Stimulated activated CD8-positive, alpha-beta memory T cell treated with anti-CD3 and anti-CD28 coated beads, Interleukin-15, amount 100 ng/mL, for 4 hours (primary cell): ENCODE results near the gene IFNAR2.
"Not testable (repeated sequence)": the region's sequence is repeated elsewhere in the genome, so short reads cannot be mapped to it uniquely, and the experiment has no call there.

Experiments used
- DNase-seq, 2 donors: peaks; one replicate each; pipeline ENCODE4 v3.0.0-alpha.2; 2020; ENCODE audit warnings: low read depth in 2 of 2

IFNAR2 gene

DNA sequence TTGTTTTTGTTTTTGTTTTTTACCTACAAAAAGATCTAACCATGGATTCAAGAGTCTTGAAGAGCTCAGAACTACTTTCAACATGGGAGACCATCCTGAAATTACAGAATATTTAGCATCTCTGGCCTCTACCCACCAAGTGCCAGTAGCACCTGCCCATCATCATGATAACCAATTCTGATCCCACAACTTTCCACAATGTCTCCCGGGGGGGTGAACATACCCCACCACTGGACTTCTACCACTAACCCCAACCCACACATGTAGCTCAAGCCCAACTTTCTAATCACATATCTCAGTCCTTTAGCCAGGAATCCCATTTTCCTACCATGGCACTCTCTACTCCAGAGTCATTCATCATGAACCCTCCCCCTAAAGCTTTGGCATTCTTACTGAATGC lies 15.7 kb upstream of the IFNAR2 start:
- no peak for DNase-seq

- no peak for DNase-seq
These were observed 12.6 kb upstream of the IFNAR2 start for GRCh38 chr21:33217138-33217520.

GRCh38 chr21:33219300-33219699 lies 10.4 kb upstream of the IFNAR2 start:
- DNase-seq: no peak

DNA sequence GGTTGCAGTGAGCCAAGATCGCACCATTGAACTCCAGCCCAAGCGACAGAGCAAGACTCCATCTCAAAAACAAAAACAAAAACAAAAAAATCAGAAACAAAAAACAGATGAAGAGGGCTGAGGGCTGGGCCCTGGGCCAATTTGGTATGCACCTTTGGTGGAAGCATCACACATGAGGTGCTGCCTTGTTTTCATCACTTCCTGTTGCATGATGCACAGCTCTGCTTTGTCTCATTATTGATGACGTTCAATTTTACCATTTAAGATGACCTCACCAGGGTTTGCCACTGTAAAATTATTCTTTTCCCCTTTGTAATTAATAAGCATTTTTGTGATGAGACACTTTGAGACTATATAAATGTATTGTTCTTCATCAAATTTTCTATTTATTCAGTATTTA lies 9.8 kb upstream of the IFNAR2 start:
- no peak for DNase-seq

DNA sequence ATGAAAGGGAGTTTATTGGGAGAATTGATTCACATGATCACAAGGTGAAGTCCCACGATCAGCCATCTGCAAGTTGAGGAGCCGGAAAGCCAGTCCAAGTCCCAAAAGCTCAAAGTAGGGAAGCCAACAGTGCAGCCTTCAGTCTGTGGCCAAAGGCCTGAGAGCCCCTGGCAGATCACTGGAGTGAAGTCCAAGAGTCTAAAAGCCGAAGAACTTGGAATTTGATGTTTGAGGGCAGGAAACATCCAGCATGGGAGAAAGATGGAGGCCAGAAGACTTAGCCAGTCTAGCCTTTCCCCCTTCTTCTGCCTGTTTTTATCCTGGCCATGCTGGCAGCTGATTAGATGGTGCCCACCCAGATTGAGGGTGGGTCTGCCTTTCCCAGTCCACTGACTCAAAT lies 4.4 kb upstream of the IFNAR2 start:
- DNase-seq: not testable (repeated sequence)

DNA sequence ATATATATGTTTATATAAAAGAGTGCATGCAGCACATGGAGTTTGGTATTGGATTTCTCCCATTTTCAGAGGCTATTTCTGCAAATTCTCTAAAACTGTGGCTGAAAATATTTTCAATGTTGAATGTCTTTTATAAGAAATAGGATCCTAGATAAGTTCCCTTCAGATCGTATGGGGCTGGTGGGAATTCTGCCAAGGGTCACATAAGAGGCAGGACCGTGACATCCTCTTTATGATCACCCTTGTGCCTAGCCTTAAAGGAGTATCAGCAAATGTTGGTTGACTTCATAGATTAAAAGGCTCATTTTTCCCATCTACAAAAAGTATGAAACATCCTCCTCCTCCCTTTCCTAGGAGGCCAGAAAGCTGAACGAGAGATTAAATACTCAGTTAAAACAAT lies 1.3 kb upstream of the IFNAR2 start:
- DNase-seq: no peak

DNA sequence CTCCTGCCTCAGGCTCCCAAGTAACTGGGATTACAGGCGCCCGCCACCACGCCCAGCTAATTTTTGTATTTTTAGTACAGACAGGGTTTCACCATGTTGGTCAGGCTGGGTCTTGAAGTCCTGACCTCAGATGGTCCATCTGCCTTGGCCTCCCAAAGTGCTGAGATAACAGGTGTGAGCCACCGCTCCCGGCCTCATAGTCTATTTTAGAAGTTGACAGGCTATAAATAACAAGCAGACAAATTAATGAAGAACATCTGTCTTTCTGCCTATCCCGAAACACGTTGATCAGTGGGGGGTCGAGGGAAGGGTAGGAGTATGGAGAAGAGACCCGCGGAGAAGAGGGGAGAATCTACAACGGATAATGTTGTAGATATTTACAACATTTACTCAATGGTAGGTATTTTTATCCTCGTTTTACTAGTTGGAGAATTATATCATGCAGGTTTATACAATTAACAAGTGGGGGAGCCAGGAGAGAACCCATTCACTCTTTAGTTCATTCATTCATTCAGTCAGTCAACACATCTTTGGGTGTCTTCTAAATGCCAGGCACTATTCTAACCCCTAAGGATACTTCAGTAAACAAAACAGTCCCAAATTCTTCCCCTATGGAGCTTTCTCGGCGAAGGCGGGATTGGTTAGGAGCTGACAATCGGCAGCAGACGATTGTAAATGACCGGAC lies 497 bp upstream of the IFNAR2 start:
- DNase-seq: no peak

DNA sequence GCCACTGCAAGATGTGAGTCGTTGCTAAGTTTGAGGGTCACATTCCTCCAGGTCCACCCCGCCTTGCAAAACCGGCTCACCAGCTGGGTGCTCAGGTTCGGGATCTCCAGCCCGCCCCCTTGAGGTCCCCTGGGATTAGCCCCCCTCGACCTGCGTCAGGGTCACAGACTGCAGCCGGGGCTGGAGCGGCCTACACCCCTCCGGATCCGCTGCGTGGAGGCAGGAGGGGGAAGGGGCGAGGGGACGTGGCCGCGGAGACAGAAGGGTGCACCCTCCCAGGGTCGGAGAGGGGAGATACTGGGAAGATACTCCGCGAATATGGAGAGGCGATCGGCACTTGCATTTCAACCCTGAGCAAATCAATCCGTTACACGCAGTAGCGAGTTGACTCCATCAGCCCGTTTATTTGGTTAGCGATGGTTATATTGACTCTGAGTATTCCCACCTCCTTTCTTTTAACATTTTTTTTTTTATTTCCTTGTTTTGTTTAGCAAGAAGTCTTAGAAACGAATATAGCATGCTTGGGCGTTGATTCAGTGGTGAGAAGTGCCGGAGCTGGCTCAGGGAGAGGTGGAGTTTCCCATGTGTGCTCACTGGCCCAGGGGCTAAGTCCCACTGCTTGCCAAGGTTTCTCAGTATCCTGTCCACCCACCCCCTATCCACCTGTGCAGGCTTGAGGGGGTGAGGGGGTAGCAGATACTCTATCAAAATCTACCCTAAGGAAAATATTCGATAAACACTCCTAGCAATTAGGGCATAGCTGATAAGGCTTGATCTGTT lies 997 bp downstream of the IFNAR2 start:
- no peak for DNase-seq

DNA sequence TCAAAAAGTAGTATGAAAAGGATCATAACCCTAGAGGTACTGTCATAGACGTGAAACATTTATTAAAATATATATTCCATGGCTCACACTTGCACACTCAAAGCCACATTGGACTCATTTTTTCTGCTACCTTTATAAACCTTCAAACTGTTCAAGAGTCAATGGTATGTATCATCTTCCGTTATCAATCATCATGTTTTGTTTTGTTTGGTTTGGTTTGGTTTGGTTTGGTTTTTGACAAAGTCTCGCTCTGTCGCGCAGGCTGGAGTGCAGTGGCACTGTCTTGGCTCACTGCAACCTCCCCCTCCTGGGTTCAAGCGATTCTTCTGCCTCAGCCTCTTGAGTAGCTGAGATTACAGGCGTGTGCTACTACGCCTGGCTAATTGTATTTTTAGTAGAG lies 1.8 kb downstream of the IFNAR2 start:
- no peak for DNase-seq

DNA sequence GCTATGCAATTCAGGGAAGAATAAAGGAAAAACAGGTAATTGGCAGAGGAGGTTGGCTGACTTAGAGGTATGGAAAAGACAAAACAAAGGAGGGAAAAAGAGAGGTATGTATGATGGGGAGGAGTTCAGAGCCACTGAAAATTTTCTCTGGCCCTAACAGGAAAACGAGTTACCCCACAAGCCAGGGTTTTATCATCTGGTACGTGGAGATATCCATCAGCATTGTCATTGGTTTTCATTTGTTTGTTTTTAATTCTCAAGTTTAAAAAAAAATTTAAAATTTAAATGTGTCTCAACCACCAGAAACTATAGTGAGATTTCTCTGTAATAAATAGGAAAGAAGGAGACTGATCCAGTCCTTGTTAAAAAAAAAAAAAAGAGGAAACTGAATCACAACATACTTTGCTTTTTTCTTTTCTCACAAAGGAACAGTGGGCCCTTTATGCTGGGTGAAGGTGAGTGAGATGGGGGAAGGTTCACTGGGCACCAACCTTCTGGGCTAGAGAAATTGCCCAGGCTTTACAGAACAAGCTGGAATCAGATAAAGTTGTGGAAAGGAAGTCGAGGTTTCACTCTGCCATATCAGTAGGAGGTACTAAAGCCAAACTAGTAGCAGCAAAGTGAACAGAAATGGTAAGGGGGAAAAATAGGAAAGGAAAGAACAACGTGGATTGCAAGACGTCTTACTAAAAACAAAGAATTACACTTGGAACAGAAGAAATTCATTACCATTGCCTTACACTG lies 2.7 kb downstream of the IFNAR2 start:
- DNase-seq: no peak

GRCh38 chr21:33234635-33235520 lies 5.1 kb downstream of the IFNAR2 start:
- no peak for DNase-seq

GRCh38 chr21:33236013-33236686 lies 6.4 kb downstream of the IFNAR2 start:
- no peak for DNase-seq

- no peak for DNase-seq
These were observed 7.0 kb downstream of the IFNAR2 start for GRCh38 chr21:33236766-33237165.

- no peak for DNase-seq
These were observed 7.7 kb downstream of the IFNAR2 start for GRCh38 chr21:33237486-33237885.

- no peak for DNase-seq
These were observed 8.4 kb downstream of the IFNAR2 start for GRCh38 chr21:33238146-33238545.

DNA sequence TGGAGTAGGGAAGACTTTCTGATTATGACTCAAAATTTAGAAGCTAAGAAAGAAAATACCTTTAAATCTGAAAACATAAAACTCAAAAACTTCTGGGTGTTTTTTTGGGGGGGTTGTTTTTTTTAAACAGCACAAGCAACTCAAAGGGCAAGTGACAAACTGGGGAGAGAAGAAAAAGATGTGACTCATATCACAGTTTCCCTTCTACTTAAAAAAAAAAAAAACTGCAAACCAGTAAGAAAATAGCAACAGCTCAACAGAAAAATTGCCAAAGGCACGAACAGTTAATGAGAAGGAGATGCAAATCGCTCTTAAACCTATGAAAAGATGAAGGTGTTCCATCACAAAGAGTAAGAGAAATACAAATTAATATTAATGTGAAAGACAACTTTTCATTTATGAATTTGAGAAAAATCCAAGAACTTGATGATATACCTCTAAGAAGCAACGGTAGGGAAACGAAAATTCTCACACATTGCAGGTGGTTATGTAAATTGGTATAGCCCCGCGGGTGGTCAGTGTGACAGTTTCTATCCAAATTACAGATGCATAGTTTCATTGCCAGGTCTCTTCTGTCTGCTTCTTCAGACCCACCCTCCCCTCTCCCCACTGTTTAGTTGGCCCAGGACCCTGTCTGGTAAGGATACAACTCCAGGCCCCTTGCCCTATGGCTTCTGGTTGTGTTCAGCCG lies 9.0 kb downstream of the IFNAR2 start:
- no peak for DNase-seq

GRCh38 chr21:33239559-33240127 lies 9.9 kb downstream of the IFNAR2 start:
- DNase-seq: not testable (repeated sequence)

DNA sequence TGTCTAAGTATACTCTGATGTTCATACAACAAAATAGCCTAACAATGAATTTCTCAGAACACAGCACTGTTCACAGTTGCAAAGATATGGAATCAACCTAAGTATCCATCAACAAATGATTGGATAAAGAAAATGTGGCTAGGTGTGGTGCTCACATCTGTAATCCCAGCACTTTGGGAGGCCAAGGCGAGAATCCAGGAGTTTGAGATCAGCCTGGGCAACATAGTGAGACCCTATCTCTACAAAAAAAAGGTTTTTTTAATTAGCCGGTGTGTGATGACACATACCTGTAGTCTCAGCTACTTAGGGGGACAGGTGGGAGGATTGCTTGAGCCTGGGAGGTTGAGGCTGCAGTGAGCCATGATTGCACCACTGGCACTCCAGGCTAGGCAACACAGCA lies 10.7 kb downstream of the IFNAR2 start:
- DNase-seq: no peak

DNA sequence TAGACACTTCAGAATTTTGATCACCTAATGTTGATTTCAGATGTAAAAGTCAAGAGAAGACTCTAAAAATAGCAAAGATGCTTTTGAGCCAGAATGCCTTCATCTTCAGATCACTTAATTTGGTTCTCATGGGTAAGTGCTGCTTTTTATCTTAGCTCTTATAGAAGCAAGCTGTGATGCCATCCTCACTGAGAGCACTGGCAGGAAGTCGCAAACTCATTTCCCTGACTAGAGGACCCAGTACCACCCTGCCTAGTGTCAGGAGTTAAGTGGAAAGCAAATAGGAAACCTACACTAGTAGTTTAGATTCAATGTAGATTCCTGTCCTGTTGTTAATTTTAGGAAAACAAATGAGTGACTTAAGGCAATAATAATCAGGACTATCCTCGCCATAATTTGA lies 12.1 kb downstream of the IFNAR2 start:
- DNase-seq: no peak

- DNase-seq: not testable (repeated sequence)
These were observed 13.1 kb downstream of the IFNAR2 start for GRCh38 chr21:33242846-33243245.
